ENCODE results near the gene GGT1.

- TF ChIP-seq, protein P1, sequence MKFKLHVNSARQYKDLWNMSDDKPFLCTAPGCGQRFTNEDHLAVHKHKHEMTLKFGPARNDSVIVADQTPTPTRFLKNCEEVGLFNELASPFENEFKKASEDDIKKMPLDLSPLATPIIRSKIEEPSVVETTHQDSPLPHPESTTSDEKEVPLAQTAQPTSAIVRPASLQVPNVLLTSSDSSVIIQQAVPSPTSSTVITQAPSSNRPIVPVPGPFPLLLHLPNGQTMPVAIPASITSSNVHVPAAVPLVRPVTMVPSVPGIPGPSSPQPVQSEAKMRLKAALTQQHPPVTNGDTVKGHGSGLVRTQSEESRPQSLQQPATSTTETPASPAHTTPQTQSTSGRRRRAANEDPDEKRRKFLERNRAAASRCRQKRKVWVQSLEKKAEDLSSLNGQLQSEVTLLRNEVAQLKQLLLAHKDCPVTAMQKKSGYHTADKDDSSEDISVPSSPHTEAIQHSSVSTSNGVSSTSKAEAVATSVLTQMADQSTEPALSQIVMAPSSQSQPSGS (IDR thresholded peaks at IDR 0.05; ENCODE audit: low read length): no peak
- TF ChIP-seq, protein P2, sequence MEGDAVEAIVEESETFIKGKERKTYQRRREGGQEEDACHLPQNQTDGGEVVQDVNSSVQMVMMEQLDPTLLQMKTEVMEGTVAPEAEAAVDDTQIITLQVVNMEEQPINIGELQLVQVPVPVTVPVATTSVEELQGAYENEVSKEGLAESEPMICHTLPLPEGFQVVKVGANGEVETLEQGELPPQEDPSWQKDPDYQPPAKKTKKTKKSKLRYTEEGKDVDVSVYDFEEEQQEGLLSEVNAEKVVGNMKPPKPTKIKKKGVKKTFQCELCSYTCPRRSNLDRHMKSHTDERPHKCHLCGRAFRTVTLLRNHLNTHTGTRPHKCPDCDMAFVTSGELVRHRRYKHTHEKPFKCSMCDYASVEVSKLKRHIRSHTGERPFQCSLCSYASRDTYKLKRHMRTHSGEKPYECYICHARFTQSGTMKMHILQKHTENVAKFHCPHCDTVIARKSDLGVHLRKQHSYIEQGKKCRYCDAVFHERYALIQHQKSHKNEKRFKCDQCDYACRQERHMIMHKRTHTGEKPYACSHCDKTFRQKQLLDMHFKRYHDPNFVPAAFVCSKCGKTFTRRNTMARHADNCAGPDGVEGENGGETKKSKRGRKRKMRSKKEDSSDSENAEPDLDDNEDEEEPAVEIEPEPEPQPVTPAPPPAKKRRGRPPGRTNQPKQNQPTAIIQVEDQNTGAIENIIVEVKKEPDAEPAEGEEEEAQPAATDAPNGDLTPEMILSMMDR (IDR thresholded peaks at IDR 0.05; ENCODE audit: control extremely low read depth in 1 of 3, insufficient read depth in 1 of 3, low read depth in 1 of 3, low read length in 3 of 3): no peak
- no peak for TF ChIP-seq CHD2 (IDR thresholded peaks at IDR 0.05; ENCODE audit: low read length)
- TF ChIP-seq POLR2AphosphoS5 (IDR thresholded peaks at IDR 0.05; ENCODE audit: low read depth, low read length): no peak
- no peak for TF ChIP-seq SP1 (IDR thresholded peaks at IDR 0.05; ENCODE audit: low read depth, low read length)
Measured at GRCh38 chr22:24588381-24588756, 14.6 kb upstream of the GGT1 start.

All from H1 (cell line).